GM12873 (cell line): ENCODE measurements around the gene HPRT1.

Source experiments
- CTCF ChIP-seq: IDR thresholded peaks from 2 replicates; pipeline ENCODE4 v1.5.1; 2012; ENCODE audit warnings: low read depth, mild to moderate bottlenecking, moderate library complexity, low read length, control low read depth; ENCODE audit not compliant: insufficient read depth; ENCODE audit errors: missing control alignments

Gene HPRT1

GRCh38 chrX:134530845-134531244 is 70.9 kb downstream of the HPRT1 start:
- no peak for TF ChIP-seq CTCF

- no peak for TF ChIP-seq CTCF
These were observed 73.4 kb downstream of the HPRT1 start for GRCh38 chrX:134533352-134533751.

- TF ChIP-seq CTCF, result no peak
These were observed 74.0 kb downstream of the HPRT1 start for GRCh38 chrX:134533952-134534351.

- no peak for TF ChIP-seq CTCF
These were observed 77.4 kb downstream of the HPRT1 start for GRCh38 chrX:134537179-134537955.

- no peak for TF ChIP-seq CTCF
These were observed 78.4 kb downstream of the HPRT1 start for GRCh38 chrX:134538316-134538715.

- no peak for TF ChIP-seq CTCF
These were observed 81.9 kb downstream of the HPRT1 start for GRCh38 chrX:134541906-134542305.

GRCh38 chrX:134542485-134542884 is 82.5 kb downstream of the HPRT1 start:
- TF ChIP-seq CTCF, result no peak
